Aorta (tissue), 5 donors: ENCODE results near the gene TMED5. TPM values are rescaled to one million over a fixed set of nuclear protein-coding genes. Genes with fewer than 3 reads are reported as not detected.
A peak's percentile ranks its signal among the peaks of the same experiment; 100 is the strongest.

Experiments
- ATAC-seq: fragments of 200-7000 bp; cut with Tn5 transposase; one replicate; pipeline ENCODE4 v1.9.1; 2022; ENCODE audit warnings: moderate library complexity; ENCODE audit not compliant: low FRiP score
- DNase-seq, 2 donors: peaks; one replicate each; pipeline ENCODE4 v3.0.0-alpha.2; 2020
- H3K27ac ChIP-seq, 2 donors: one replicate each; pipeline ENCODE4 v1.5.1; 2013; ENCODE audit warnings: low read length in 2 of 2, mild to moderate bottlenecking in 2 of 2, moderate library complexity in 2 of 2, control low read depth in 1 of 2, inconsistent platforms in 1 of 2, low read depth in 1 of 2
- H3K27me3 ChIP-seq, 2 donors: one replicate each; pipeline ENCODE4 v1.6.1; 2013; ENCODE audit warnings: control low read depth in 1 of 2, low read length in 1 of 2, mild to moderate bottlenecking in 1 of 2, moderate library complexity in 1 of 2; ENCODE audit not compliant: insufficient read depth in 2 of 2, control insufficient read depth in 1 of 2
- H3K36me3 ChIP-seq, 2 donors: one replicate each; pipeline ENCODE4 v1.6.1; 2013; ENCODE audit warnings: control low read depth in 1 of 2, low read length in 1 of 2, mild to moderate bottlenecking in 1 of 2; ENCODE audit not compliant: insufficient read depth in 2 of 2, control insufficient read depth in 1 of 2
- H3K4me1 ChIP-seq, 2 donors: one replicate each; pipeline ENCODE4 v1.6.1; 2013; ENCODE audit warnings: low read length in 2 of 2, control low read depth in 1 of 2, mild to moderate bottlenecking in 1 of 2, moderate library complexity in 1 of 2; ENCODE audit not compliant: insufficient read depth in 2 of 2, control insufficient read depth in 1 of 2
- H3K4me3 ChIP-seq, 2 donors: one replicate each; pipeline ENCODE4 v1.5.1; 2013; ENCODE audit warnings: low read length in 2 of 2, control low read depth in 1 of 2, mild to moderate bottlenecking in 1 of 2
- H3K9me3 ChIP-seq: one replicate; pipeline ENCODE4 v1.6.1; 2013; ENCODE audit warnings: mild to moderate bottlenecking, low read length; ENCODE audit not compliant: control insufficient read depth
- WGBS, 2 donors: extraction: QIAGEN DNeasy Blood & Tissue Kit; methylation state at CpG; one replicate each; pipeline ENCODE4 v1.1.7; 2013; 5-methylcytosine and 5-hydroxymethylcytosine counted together
- intact Hi-C, 2 donors: fragments of 100-400 bp; cut with DNase I; formaldehyde crosslinking; loops; one replicate each; pipeline versions ENCODE4 v1.14.2 to v1.15.0; 2022
- polyA plus RNA-seq, 2 donors: library from polyadenylated mRNA; stranded (reverse); fragments of 200-250 nt; gene quantifications; one replicate each; pipeline ENCODE4 v1.2.3, GENCODE V29; 2013
- total RNA-seq, 2 donors: library from RNA; stranded (reverse); fragmentation: NEBNext Ultra II Directional; extraction: Animal tissue kit (Norgen Biotek cat#: 25700); gene quantifications; one replicate each; pipeline ENCODE4 v1.2.1, GENCODE V29; 2021
- donor health status: healthy with polysubstance abuse.
- donor health status: Bipolar disorder and iron deficiency.
- donor health status: DM: no; HTN: no; CAD: no.
- donor health status: DM: no; HTN: no; CAD: no.
- donor health status: DM: yes; HTN: yes; CAD: no.

TMED5 gene
- total and polyA plus RNA-seq, 4 donors, result 17.4 to 49.7 (median 36.2) TPM

GRCh38 chr1:93148001-93148400 lies 32.2 kb downstream of the TMED5 start:
- no peaks in the 10 kb centered on the region for H3K27me3 ChIP-seq
- WGBS, 2 donors, result 6 to 8% methylated on average over 7 of the region's 7 CpGs
- ATAC-seq, result peak; percentile 46
- peak overlapping the region in 1 of 2 donors; percentile 28 for H3K27ac ChIP-seq
- DNase-seq, result no peak
- intact Hi-C loops, result no loop called here
- H3K9me3 ChIP-seq, result no peaks in the 10 kb centered on the region
- H3K4me3 ChIP-seq, result no peak overlapping the region
- H3K36me3 ChIP-seq, result peaks cover 0 to 5% of the 10 kb centered on the region in 2 donors
- H3K4me1 ChIP-seq, result peaks cover 0 to 2% of the 10 kb centered on the region in 2 donors

GRCh38 chr1:93143769-93144168 lies 36.4 kb downstream of the TMED5 start:
- WGBS, 2 donors, result 75 to 79% methylated on average over 4 of the region's 4 CpGs
- Histone ChIP-seq H3K4me3 (no peak overlapping the region), H3K9me3 (no peaks in the 10 kb centered on the region), H3K36me3 (peaks cover 0 to 5% of the 10 kb centered on the region in 2 donors), H3K4me1 (peaks cover 0 to 2% of the 10 kb centered on the region in 2 donors), H3K27me3 (no peaks in the 10 kb centered on the region), H3K27ac (no peak overlapping the region)
- ATAC-seq, result no peak
- intact Hi-C loops, result no loop called here
- no peak for DNase-seq

DNA sequence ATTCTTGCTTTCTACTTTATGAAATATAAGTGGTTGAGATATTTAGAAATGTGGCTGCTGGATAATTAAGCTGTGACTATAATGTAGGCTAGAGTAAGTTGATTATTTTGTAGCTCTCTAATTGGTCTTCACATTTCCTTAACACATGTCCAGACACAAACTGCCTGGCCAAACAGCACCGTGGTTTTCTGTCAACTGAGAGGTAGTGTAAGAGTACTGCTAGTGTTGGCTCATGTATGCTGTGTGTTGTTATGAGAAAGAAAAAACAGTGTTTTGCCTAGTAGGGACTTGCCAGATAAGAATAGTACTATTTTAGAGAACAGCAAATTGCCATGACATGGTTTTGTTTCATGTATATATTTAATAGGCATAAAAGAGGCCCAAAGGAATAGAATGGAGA lies 37.1 kb downstream of the TMED5 start:
- no peak for ATAC-seq
- 4 to 5% methylated on average over 1 of the region's 1 CpG for WGBS, 2 donors
- no peaks in the 10 kb centered on the region for H3K9me3 ChIP-seq

GRCh38 chr1:93142161-93142560 lies 38.1 kb downstream of the TMED5 start:
- DNase-seq (no peak), ATAC-seq (no peak)
- Histone ChIP-seq H3K9me3 (no peaks in the 10 kb centered on the region), H3K4me1 (no peaks in the 10 kb centered on the region), H3K4me3 (no peak overlapping the region), H3K27me3 (no peaks in the 10 kb centered on the region), H3K27ac (no peak overlapping the region), H3K36me3 (no peaks in the 10 kb centered on the region)
- intact Hi-C loops, result no loop called here
- WGBS, 2 donors, result 97 to 98% methylated on average over 2 of the region's 2 CpGs

More for the DNA sequence above, 37.1 kb downstream of the TMED5 start:
- no peak for DNase-seq
- H3K4me3 ChIP-seq, result no peak overlapping the region
- intact Hi-C loops, result no loop called here
- no peaks in the 10 kb centered on the region for H3K4me1 ChIP-seq
- no peaks in the 10 kb centered on the region for H3K36me3 ChIP-seq
- no peak overlapping the region for H3K27ac ChIP-seq
- H3K27me3 ChIP-seq, result no peaks in the 10 kb centered on the region

GRCh38 chr1:93140106-93140505 lies 40.1 kb downstream of the TMED5 start:
- no peak overlapping the region for H3K27ac ChIP-seq
- peaks cover 0 to 2% of the 10 kb centered on the region in 2 donors for H3K36me3 ChIP-seq
- DNase-seq (no peak), ATAC-seq (no peak)
- H3K27me3 ChIP-seq, result peaks cover 0 to 1% of the 10 kb centered on the region in 2 donors
- no peaks in the 10 kb centered on the region for H3K4me1 ChIP-seq
- intact Hi-C loops, result no loop called here
- no peak overlapping the region for H3K4me3 ChIP-seq
- 78 to 80% methylated on average over 1 of the region's 1 CpG for WGBS, 2 donors
- H3K9me3 ChIP-seq, result no peaks in the 10 kb centered on the region

GRCh38 chr1:93137604-93138292 lies 42.5 kb downstream of the TMED5 start:
- no peaks in the 10 kb centered on the region for H3K4me1 ChIP-seq
- H3K4me3 ChIP-seq, result no peak overlapping the region
- DNase-seq (no peak), ATAC-seq (no peak)
- intact Hi-C loops, result no loop called here
- no peak overlapping the region for H3K27ac ChIP-seq
- H3K27me3 ChIP-seq, result peaks cover 0 to 1% of the 10 kb centered on the region in 2 donors
- no peaks in the 10 kb centered on the region for H3K9me3 ChIP-seq
- 49 to 51% methylated on average over 3 of the region's 3 CpGs for WGBS, 2 donors
- H3K36me3 ChIP-seq, result peaks cover 0 to 2% of the 10 kb centered on the region in 2 donors

DNA sequence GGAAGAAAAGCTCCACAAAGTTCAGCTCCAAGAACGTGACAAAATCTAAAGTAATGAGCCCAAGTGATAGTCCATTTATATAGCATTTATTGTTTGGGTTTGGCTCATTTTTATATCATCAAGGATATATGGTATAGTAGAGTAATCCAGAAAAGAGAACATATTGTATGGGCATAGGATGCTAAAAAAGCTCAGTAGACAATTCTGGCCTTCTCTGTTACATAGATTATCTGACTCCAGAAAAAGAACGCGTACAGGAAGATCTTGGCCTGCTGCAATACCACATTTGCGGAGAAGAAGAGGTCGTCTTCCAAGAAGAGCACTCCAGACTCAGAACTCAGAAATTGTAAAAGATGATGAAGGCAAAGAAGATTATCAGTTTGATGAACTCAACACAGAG lies 43.8 kb downstream of the TMED5 start:
- Histone ChIP-seq H3K27ac (no peak overlapping the region), H3K4me3 (no peak overlapping the region), H3K4me1 (no peaks in the 10 kb centered on the region), H3K27me3 (peaks cover 0 to 1% of the 10 kb centered on the region in 2 donors), H3K36me3 (peaks cover 0 to 2% of the 10 kb centered on the region in 2 donors), H3K9me3 (no peaks in the 10 kb centered on the region)
- no peak for ATAC-seq
- intact Hi-C loops, result no loop called here
- 90 to 98% methylated on average over 5 of the region's 5 CpGs for WGBS, 2 donors
- DNase-seq, result no peak

DNA sequence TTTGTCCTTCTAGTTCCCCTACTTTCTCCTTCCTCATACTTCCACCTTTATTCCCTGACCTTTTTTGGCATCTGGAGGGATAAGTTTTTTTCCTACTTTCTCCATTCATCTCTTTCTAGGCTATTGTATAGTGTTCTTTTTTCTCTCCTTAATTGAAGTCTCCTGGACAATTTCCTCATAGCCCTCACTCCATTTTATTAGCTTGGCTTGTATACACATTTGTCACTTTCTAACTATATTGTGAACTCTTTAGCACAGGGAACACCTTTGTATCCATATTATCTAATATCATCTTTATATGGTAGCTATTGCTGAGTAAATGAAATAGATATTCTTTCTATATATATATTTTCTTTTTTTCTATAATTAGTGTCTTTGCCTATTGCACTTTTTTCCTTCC lies 47.6 kb downstream of the TMED5 start:
- Histone ChIP-seq H3K9me3 (no peaks in the 10 kb centered on the region), H3K36me3 (peaks cover 0 to 2% of the 10 kb centered on the region in 2 donors), H3K4me1 (no peaks in the 10 kb centered on the region), H3K27ac (no peak overlapping the region), H3K27me3 (peaks cover 0 to 1% of the 10 kb centered on the region in 2 donors), H3K4me3 (no peak overlapping the region)
- intact Hi-C loops, result no loop called here
- DNase-seq (no peak), ATAC-seq (no peak)

DNA sequence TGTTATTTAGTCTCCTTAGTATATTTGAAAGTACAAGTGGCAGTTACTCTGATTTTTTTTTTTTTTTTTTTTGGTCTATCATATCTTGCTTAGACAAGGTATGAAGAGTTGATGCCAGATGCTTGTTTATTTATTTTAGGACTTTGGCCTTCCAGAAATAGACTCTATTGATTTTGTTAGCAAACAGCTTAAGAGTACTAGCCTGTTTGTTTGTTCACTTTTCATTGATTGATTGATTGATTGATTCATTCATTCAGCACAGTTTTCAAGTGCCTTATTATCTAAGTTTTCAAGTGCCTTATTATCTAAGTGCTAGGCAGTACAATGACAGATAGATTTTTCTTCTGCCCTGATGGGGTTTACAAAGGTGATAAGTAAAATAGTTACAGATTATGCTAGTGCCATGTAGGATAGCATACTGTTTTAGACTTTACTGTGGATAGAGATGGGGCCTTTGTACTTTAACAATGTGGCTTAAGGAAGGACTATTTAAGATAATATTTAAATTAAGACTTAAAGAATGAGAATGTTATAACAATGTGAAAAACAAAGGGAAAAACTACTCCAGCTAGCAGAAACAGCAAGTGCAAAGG lies 50.6 kb downstream of the TMED5 start:
- ATAC-seq, result no peak
- no peak for DNase-seq
- Histone ChIP-seq H3K4me1 (no peaks in the 10 kb centered on the region), H3K9me3 (no peaks in the 10 kb centered on the region), H3K36me3 (no peaks in the 10 kb centered on the region), H3K4me3 (no peak overlapping the region), H3K27ac (no peak overlapping the region), H3K27me3 (no peaks in the 10 kb centered on the region)
- intact Hi-C loops, result no loop called here
